NCI-H82 treated with DMSO at 0.1 percent for 48 hours (cell line): Measurements from ENCODE around the gene PRPSAP1.
"Not testable (repeated sequence)": the region's sequence is repeated elsewhere in the genome, so short reads cannot be mapped to it uniquely, and the experiment has no call there.

Source experiments
- DNase-seq: peaks from one replicate; lab custom pipeline; 2025; ENCODE audit not compliant: unreplicated experiment; lab: John Stamatoyannopoulos, UW

PRPSAP1 gene

GRCh38 chr17:76327696-76328095 lies 26.0 kb downstream of the PRPSAP1 start:
- DNase-seq = no peak

GRCh38 chr17:76326306-76326705 lies 27.4 kb downstream of the PRPSAP1 start:
- no peak for DNase-seq

GRCh38 chr17:76318586-76318985 lies 35.1 kb downstream of the PRPSAP1 start:
- no peak for DNase-seq

- no peak for DNase-seq
Observed at GRCh38 chr17:76317535-76317934, 36.2 kb downstream of the PRPSAP1 start.

- DNase-seq = no peak
Observed at GRCh38 chr17:76314392-76315227, 39.1 kb downstream of the PRPSAP1 start.

- no peak for DNase-seq
Observed at GRCh38 chr17:76312735-76313134, 41.0 kb downstream of the PRPSAP1 start.

GRCh38 chr17:76309461-76309860 lies 44.3 kb downstream of the PRPSAP1 start:
- no peak for DNase-seq

GRCh38 chr17:76307966-76308338 lies 45.8 kb downstream of the PRPSAP1 start, which contains the start of gene QRICH2:
QRICH2 (minus strand) TSS chr17:76308276; CDS start chr17:76307998, 278 bp downstream.
- DNase-seq = no peak

- DNase-seq = no peak
Observed at GRCh38 chr17:76307299-76307965, 46.3 kb downstream of the PRPSAP1 start.

GRCh38 chr17:76305135-76305454 lies 48.6 kb downstream of the PRPSAP1 start:
- not testable (repeated sequence) for DNase-seq

GRCh38 chr17:76304226-76305134 lies 49.2 kb downstream of the PRPSAP1 start:
- no peak for DNase-seq

- no peak for DNase-seq
Observed at GRCh38 chr17:76297436-76297835, 56.3 kb downstream of the PRPSAP1 start.

GRCh38 chr17:76296889-76297288 lies 56.8 kb downstream of the PRPSAP1 start:
- no peak for DNase-seq

- DNase-seq = no peak
Observed at GRCh38 chr17:76296186-76296585, 57.5 kb downstream of the PRPSAP1 start.

GRCh38 chr17:76293106-76293505 lies 60.6 kb downstream of the PRPSAP1 start:
- no peak for DNase-seq

- DNase-seq = no peak
Observed at GRCh38 chr17:76292567-76292966, 61.1 kb downstream of the PRPSAP1 start.

- no peak for DNase-seq
Observed at GRCh38 chr17:76281573-76282371, 71.9 kb downstream of the PRPSAP1 start.

- DNase-seq = no peak
Observed at GRCh38 chr17:76280650-76281049, 73.1 kb downstream of the PRPSAP1 start.

- DNase-seq = no peak
Observed at GRCh38 chr17:76279742-76280287, 73.9 kb downstream of the PRPSAP1 start.
